Spleen (tissue), 7 donors: ENCODE data around the gene ARHGEF10L.

ENCODE experiments used
- POLR2AphosphoS5 ChIP-seq, 3 donors: sonication (generic); formaldehyde crosslinking; IDR thresholded peaks; one replicate each; pipeline ENCODE4 v1.5.1; 2017; ENCODE audit warnings: antibody characterized with exemption in 3 of 3
- TF ChIP-seq, protein P1 (sequence below), 11 experiments: fragments of 200-600 bp in 7 of 11; fragments of 450-650 bp in 4 of 11; sonication (generic) in 4 of 11; IDR thresholded peaks in 8 of 11; conservative IDR thresholded peaks in 3 of 11; 1 replicate in 7 of 11; 2 replicates in 4 of 11; pipeline versions ENCODE4 v1.4.0 to v1.8.0; 2016 to 2021; ENCODE audit warnings: antibody characterized with exemption in 11 of 11, inconsistent platforms in 4 of 11, mild to moderate bottlenecking in 1 of 11
- donor health status: DM: no; HTN: no; CAD: no; lungs with moderate emphysema.
- donor health status: DM: no; HTN: no; CAD: no.
- donor health status: DM: no; HTN: no; CAD: no.

GRCh38 chr1:17616731-17617279 lies 77.3 kb downstream of the ARHGEF10L start:
- TF ChIP-seq, protein P1, sequence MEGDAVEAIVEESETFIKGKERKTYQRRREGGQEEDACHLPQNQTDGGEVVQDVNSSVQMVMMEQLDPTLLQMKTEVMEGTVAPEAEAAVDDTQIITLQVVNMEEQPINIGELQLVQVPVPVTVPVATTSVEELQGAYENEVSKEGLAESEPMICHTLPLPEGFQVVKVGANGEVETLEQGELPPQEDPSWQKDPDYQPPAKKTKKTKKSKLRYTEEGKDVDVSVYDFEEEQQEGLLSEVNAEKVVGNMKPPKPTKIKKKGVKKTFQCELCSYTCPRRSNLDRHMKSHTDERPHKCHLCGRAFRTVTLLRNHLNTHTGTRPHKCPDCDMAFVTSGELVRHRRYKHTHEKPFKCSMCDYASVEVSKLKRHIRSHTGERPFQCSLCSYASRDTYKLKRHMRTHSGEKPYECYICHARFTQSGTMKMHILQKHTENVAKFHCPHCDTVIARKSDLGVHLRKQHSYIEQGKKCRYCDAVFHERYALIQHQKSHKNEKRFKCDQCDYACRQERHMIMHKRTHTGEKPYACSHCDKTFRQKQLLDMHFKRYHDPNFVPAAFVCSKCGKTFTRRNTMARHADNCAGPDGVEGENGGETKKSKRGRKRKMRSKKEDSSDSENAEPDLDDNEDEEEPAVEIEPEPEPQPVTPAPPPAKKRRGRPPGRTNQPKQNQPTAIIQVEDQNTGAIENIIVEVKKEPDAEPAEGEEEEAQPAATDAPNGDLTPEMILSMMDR (IDR thresholded peaks at IDR 0.05 in 8 of 11, conservative IDR thresholded peaks at IDR 0.05 in 3 of 11), result no peak
- TF ChIP-seq POLR2AphosphoS5 (IDR thresholded peaks at IDR 0.05), result no peak
